HEK293T (cell line): ENCODE measurements around the gene PSPN.

ENCODE experiments used
- ARNT ChIP-seq: fragments of 450-650 bp; IDR thresholded peaks from 2 replicates; pipeline ENCODE4 v1.6.1; 2017; ENCODE audit warnings: mild to moderate bottlenecking
- BHLHE40 ChIP-seq: fragments of 450-650 bp; IDR thresholded peaks from 2 replicates; pipeline ENCODE4 v1.6.1; 2016; ENCODE audit warnings: mild to moderate bottlenecking, moderate library complexity, borderline replicate concordance
- FOXA1 ChIP-seq: fragments of 450-650 bp; IDR thresholded peaks from 2 replicates; pipeline ENCODE4 v1.6.1; 2016; ENCODE audit warnings: mild to moderate bottlenecking
- FOXK2 ChIP-seq: fragments of 450-650 bp; IDR thresholded peaks from 2 replicates; pipeline ENCODE4 v1.6.1; 2016; ENCODE audit warnings: mild to moderate bottlenecking
- FOXM1 ChIP-seq: fragments of 450-650 bp; IDR thresholded peaks from 2 replicates; pipeline ENCODE4 v1.6.1; 2017; ENCODE audit warnings: mild to moderate bottlenecking, borderline replicate concordance
- L3MBTL2 ChIP-seq: fragments of 450-650 bp; conservative IDR thresholded peaks from 2 replicates; pipeline ENCODE4 v1.6.1; 2016; ENCODE audit warnings: mild to moderate bottlenecking
- SUZ12 ChIP-seq: fragments of 450-650 bp; IDR thresholded peaks from 2 replicates; pipeline ENCODE4 v1.6.1; 2016; ENCODE audit warnings: mild to moderate bottlenecking
- ZNF384 ChIP-seq: fragments of 450-650 bp; IDR thresholded peaks from 2 replicates; pipeline ENCODE4 v1.6.1; 2016

GRCh38 chr19:6381030-6381750, 5.5 kb upstream of the PSPN start:
- TF ChIP-seq BHLHE40 (no peak), FOXK2 (no peak), ARNT (no peak), FOXM1 (no peak), FOXA1 (no peak), ZNF384 (no peak), L3MBTL2 (no peak), SUZ12 (no peak)
